ENCODE measurements around the gene HCRTR1. TPM values are rescaled to one million over a fixed set of nuclear protein-coding genes. Genes with fewer than 3 reads are reported as not detected.

HCRTR1 gene
- total and polyA plus RNA-seq, 7 donors: 0.03 TPM; not detected in 6

DNA sequence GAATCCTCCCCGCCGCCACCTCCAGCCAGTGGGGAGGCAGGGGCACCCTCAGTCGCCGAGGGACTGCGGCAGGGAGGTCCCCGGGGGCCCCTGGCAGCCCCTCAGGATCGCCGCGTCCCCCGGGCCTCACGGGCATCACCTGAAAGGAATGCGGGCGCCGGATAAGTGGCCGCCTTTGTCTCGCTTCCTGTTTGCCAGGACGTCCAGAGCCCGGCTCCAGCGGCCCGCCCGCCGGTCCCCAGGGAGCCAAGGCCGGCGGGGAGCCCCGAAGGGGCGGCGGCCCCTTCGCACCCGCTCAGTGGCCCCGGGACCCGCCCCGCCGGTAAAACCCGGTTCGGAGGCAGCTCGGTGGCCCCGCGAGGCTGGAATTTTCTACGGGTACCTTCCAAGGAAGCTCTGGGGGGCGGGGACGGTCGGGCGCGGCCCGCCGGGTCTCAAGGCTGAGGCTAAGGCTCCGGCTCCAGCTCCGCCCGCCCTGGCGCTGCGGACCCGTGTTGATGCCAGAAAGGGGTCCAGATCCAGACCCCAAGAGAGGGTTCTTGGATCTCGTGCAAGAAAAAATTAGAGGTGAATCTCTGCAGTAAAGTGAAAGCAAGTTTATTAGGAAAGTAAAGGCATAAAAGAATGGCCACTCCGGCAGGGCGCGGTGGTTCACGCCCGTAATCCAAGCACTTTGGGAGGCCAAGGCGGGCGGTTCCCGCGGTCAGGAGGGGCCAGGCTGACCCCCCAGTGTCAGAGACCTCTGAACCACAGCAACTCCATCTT is 28.6 kb upstream of the HCRTR1 start:
- WGBS, 2 donors: 6 to 20% methylated on average over 62 of the region's 62 CpGs
- Histone ChIP-seq H3K4me3 (peak overlapping the region; percentile 30 to 55 (median 49)), H3K9me3 (no peaks in the 10 kb centered on the region), H3K36me3 (peaks cover 0 to 15% (median 8%) of the 10 kb centered on the region in 4 donors), H3K4me1 (peaks cover 0 to 65% (median 61%) of the 10 kb centered on the region in 4 donors), H3K27ac (peak overlapping the region; percentile 94 to 98 (median 96)), H3K27me3 (no peaks in the 10 kb centered on the region)
- intact Hi-C loops (cut with DNase I): no loop called here
- TF ChIP-seq, protein P1, sequence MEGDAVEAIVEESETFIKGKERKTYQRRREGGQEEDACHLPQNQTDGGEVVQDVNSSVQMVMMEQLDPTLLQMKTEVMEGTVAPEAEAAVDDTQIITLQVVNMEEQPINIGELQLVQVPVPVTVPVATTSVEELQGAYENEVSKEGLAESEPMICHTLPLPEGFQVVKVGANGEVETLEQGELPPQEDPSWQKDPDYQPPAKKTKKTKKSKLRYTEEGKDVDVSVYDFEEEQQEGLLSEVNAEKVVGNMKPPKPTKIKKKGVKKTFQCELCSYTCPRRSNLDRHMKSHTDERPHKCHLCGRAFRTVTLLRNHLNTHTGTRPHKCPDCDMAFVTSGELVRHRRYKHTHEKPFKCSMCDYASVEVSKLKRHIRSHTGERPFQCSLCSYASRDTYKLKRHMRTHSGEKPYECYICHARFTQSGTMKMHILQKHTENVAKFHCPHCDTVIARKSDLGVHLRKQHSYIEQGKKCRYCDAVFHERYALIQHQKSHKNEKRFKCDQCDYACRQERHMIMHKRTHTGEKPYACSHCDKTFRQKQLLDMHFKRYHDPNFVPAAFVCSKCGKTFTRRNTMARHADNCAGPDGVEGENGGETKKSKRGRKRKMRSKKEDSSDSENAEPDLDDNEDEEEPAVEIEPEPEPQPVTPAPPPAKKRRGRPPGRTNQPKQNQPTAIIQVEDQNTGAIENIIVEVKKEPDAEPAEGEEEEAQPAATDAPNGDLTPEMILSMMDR (IDR thresholded peaks at IDR 0.05): no peak
- peak in 1 of 4 donors; percentile 15 for TF ChIP-seq POLR2AphosphoS5 (IDR thresholded peaks at IDR 0.05)
- peak; percentile 69 for DNase-seq

DNA sequence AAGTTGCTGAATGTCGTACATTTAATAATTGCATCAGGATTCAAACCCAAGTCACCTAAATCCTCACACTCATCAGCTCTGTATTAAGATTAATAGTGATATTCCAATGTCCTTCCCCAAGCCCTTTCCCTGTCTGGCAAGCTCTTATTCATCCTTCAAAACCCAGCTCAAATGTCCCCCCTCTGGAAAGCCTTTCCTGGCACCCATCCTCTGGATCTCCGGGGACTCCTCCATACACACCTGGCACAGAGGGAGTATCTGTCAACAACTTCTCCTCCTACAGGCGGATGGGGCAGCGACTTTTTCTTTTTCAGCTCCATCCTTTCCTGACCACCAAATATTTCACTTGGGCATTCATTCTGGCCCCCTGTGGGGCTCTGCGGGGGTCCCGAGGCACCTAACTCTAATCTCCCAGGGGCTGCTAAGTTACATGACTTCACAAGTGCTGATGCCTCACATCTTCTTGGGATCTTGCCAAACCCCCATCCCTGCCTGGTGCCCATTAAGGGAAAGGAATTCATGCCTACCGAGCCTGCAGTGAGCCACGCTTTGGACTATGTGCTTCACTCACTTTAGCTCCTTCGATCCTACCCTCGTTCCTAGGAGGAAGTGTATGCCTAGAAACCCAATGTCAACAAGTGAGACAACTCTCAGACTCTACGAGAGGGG is 25.9 kb upstream of the HCRTR1 start:
- peak; percentile 83 for DNase-seq
- no peak for TF ChIP-seq EP300 (IDR thresholded peaks at IDR 0.05)
- TF ChIP-seq POLR2AphosphoS5 (IDR thresholded peaks at IDR 0.05): peak in 1 of 4 donors; percentile 34
- 40 to 74% methylated on average over 11 of the region's 11 CpGs for WGBS, 2 donors
- Histone ChIP-seq H3K4me1 (peaks cover 0 to 41% (median 37%) of the 10 kb centered on the region in 4 donors), H3K9me3 (no peaks in the 10 kb centered on the region), H3K4me3 (no peak overlapping the region), H3K27ac (peak overlapping the region; percentile 62 to 96 (median 87)), H3K27me3 (no peaks in the 10 kb centered on the region), H3K36me3 (peaks cover 0 to 4% (median 0%) of the 10 kb centered on the region in 4 donors)
- intact Hi-C loops (cut with DNase I): no loop called here

DNA sequence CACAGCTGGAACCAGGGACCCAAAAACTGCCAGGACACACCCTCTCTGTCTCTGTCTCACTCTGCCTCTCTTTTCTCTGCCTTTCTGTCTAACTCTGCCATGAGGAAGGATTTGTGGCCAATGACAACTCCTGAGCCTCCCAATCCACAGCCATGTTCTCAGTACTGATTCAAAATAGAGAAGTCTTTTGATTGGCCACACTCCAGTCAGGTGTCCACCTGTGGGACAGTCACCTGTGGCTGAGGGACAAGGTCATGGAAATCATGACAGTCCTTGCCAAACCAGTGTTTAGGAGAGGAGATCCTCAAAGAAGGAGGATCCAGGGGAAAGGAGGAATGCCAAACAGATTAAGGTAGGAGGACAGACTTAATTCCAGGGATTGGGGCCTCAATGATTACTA is 25.4 kb upstream of the HCRTR1 start:
- H3K27ac ChIP-seq: peak overlapping the region; percentile 62 to 96 (median 87)
- H3K4me3 ChIP-seq: no peak overlapping the region
- no peaks in the 10 kb centered on the region for H3K36me3 ChIP-seq
- peaks cover 0 to 35% (median 31%) of the 10 kb centered on the region in 4 donors for H3K4me1 ChIP-seq
- TF ChIP-seq POLR2AphosphoS5 (IDR thresholded peaks at IDR 0.05) (no peak), POLR2A (IDR thresholded peaks at IDR 0.05) (no peak), EP300 (IDR thresholded peaks at IDR 0.05) (no peak)
- TF ChIP-seq, protein P1 (IDR thresholded peaks at IDR 0.05): no peak
- intact Hi-C loops (cut with DNase I): no loop called here
- DNase-seq: no peak
- H3K27me3 ChIP-seq: no peaks in the 10 kb centered on the region
- no peaks in the 10 kb centered on the region for H3K9me3 ChIP-seq

DNA sequence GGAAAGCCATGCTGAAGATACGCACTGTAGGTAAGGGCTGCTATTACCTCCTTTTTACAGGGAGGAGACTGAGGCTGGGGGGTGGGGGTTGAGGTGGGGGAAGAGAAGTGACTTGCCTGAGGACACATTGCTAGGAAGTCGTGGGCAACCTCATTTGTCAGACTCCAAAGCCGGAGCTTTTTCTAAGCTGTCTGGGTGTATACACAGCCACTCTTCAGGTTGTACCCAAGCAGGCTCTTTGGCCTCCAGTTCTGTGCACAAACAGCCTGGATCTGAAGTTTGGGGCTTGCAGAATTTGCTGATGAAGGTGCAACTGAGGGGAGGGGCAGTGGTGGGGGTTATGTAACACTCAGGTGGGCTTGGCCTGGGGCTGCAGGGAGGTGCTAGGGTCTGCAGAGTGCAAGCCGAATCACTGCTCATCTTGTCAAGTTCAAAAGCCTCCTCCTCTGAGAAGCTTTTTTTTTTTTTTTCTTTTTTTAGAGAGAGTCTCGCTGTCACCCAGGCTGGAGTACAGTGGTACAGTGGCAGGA is 24.3 kb upstream of the HCRTR1 start:
- no peak for DNase-seq
- no peak for TF ChIP-seq POLR2A (IDR thresholded peaks at IDR 0.05)
- TF ChIP-seq, protein P1 (IDR thresholded peaks at IDR 0.05): no peak
- TF ChIP-seq EP300 (IDR thresholded peaks at IDR 0.05): no peak
- TF ChIP-seq POLR2AphosphoS5 (IDR thresholded peaks at IDR 0.05): no peak
- Histone ChIP-seq H3K36me3 (no peaks in the 10 kb centered on the region), H3K9me3 (no peaks in the 10 kb centered on the region), H3K4me3 (no peak overlapping the region), H3K27me3 (no peaks in the 10 kb centered on the region), H3K27ac (peak overlapping the region in 2 of 4 donors; percentile 95 to 96), H3K4me1 (peaks cover 0 to 24% (median 21%) of the 10 kb centered on the region in 4 donors)
- intact Hi-C loops (cut with DNase I): no loop called here
- 80 to 87% methylated on average over 5 of the region's 5 CpGs for WGBS, 2 donors

All from sigmoid colon (tissue), 7 donors.